G401.6 (cell line): ENCODE data around the gene CALN1.

Source experiments
- FAIRE-seq: peaks from 2 replicates; lab custom pipeline; 2012; peaks lifted over from hg19 to GRCh38; lab: Jason Lieb, UNC

The CALN1 gene

GRCh38 chr7:72182036-72182435 lies 230.1 kb downstream of the CALN1 start:
- FAIRE-seq: no peak

GRCh38 chr7:72176875-72177274 lies 235.3 kb downstream of the CALN1 start:
- no peak for FAIRE-seq

GRCh38 chr7:72170475-72170874 lies 241.7 kb downstream of the CALN1 start:
- no peak for FAIRE-seq

- FAIRE-seq: no peak
Measured at GRCh38 chr7:72163271-72163670, 248.9 kb downstream of the CALN1 start.

- no peak for FAIRE-seq
Measured at GRCh38 chr7:72161534-72161933, 250.6 kb downstream of the CALN1 start.

- FAIRE-seq: no peak
Measured at GRCh38 chr7:72159911-72160310, 252.2 kb downstream of the CALN1 start.

GRCh38 chr7:72156671-72157070 lies 255.5 kb downstream of the CALN1 start:
- no peak for FAIRE-seq

GRCh38 chr7:72153132-72153512 lies 259.0 kb downstream of the CALN1 start:
- no peak for FAIRE-seq

- no peak for FAIRE-seq
Measured at GRCh38 chr7:72152161-72153131, 259.7 kb downstream of the CALN1 start.

GRCh38 chr7:72140566-72140965 lies 271.6 kb downstream of the CALN1 start:
- no peak for FAIRE-seq

- no peak for FAIRE-seq
Measured at GRCh38 chr7:72127136-72127535, 285.0 kb downstream of the CALN1 start.

GRCh38 chr7:72123913-72124312 lies 288.2 kb downstream of the CALN1 start:
- FAIRE-seq: no peak

GRCh38 chr7:72118366-72118765 lies 293.8 kb downstream of the CALN1 start:
- FAIRE-seq: no peak

GRCh38 chr7:72114129-72114528 lies 298.0 kb downstream of the CALN1 start:
- no peak for FAIRE-seq

- FAIRE-seq: no peak
Measured at GRCh38 chr7:72112992-72113391, 299.1 kb downstream of the CALN1 start.

- FAIRE-seq: no peak
Measured at GRCh38 chr7:72112530-72112929, 299.6 kb downstream of the CALN1 start.

- no peak for FAIRE-seq
Measured at GRCh38 chr7:72111086-72111485, 301.1 kb downstream of the CALN1 start.

- no peak for FAIRE-seq
Measured at GRCh38 chr7:72109566-72109965, 302.6 kb downstream of the CALN1 start.

- no peak for FAIRE-seq
Measured at GRCh38 chr7:72106405-72106804, 305.7 kb downstream of the CALN1 start.

GRCh38 chr7:72101444-72101843 lies 310.7 kb downstream of the CALN1 start:
- no peak for FAIRE-seq

- no peak for FAIRE-seq
Measured at GRCh38 chr7:72099784-72100183, 312.4 kb downstream of the CALN1 start.

GRCh38 chr7:72098807-72099580 lies 313.1 kb downstream of the CALN1 start:
- FAIRE-seq: no peak

GRCh38 chr7:72097226-72097625 lies 314.9 kb downstream of the CALN1 start:
- no peak for FAIRE-seq
